GM19193 (cell line): ENCODE measurements around the gene RUSF1.
A peak's percentile ranks its signal among the peaks of the same experiment; 100 is the strongest.

Experiments
- POLR2A ChIP-seq: IDR thresholded peaks from 4 replicates; pipeline ENCODE4 v1.6.1; 2011; ENCODE audit not compliant: insufficient read depth, insufficient read length; ENCODE audit errors: extremely low read depth

Gene RUSF1

GRCh38 chr16:31467858-31468257 lies 40.3 kb downstream of the RUSF1 start:
- no peak for TF ChIP-seq POLR2A

GRCh38 chr16:31467151-31467773 lies 40.9 kb downstream of the RUSF1 start:
- TF ChIP-seq POLR2A: no peak

DNA sequence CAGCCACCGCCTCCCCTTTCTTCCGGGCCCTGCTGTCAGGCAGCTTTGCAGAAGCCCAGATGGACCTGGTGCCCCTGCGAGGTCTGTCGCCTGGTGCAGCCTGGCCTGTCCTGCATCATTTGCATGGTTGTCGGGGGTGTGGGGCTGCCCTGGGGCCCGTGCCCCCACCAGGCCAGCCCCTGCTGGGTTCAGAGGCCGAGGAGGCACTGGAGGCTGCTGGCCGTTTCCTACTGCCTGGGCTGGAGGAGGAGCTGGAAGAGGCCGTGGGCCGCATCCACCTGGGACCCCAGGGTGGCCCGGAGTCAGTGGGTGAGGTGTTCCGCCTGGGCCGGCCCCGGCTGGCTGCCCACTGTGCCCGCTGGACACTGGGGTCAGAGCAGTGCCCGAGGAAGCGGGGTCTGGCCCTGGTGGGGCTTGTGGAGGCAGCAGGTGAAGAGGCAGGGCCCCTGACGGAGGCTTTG lies 41.8 kb downstream of the RUSF1 start:
- no peak for TF ChIP-seq POLR2A

- TF ChIP-seq POLR2A: no peak
Observed at GRCh38 chr16:31465788-31466370, 42.3 kb downstream of the RUSF1 start.

DNA sequence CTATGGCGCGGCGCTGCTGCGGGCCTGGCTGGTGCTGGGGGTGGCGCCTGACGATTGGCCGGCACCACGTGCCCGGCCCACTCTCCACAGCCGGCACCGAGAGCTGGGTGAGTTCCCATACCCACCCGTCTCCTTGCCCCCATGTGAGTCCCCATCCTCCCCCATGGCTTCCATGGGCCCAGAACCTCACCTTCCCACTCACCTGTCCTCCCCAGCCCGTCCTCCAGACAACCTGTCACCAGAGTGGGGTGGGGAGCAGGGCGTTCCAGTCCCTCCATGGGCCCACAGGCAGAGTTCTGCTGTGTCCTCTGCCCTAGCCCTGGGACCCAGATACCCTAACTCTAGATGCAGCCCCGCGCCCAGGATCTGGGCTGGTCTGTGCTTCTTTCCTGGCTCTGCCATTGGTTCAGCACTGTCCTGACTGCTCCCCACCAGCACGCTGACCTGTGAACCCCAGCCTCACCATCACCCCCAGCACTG lies 43.4 kb downstream of the RUSF1 start:
- TF ChIP-seq POLR2A: no peak

- no peak for TF ChIP-seq POLR2A
Observed at GRCh38 chr16:31464348-31464769, 43.8 kb downstream of the RUSF1 start.

DNA sequence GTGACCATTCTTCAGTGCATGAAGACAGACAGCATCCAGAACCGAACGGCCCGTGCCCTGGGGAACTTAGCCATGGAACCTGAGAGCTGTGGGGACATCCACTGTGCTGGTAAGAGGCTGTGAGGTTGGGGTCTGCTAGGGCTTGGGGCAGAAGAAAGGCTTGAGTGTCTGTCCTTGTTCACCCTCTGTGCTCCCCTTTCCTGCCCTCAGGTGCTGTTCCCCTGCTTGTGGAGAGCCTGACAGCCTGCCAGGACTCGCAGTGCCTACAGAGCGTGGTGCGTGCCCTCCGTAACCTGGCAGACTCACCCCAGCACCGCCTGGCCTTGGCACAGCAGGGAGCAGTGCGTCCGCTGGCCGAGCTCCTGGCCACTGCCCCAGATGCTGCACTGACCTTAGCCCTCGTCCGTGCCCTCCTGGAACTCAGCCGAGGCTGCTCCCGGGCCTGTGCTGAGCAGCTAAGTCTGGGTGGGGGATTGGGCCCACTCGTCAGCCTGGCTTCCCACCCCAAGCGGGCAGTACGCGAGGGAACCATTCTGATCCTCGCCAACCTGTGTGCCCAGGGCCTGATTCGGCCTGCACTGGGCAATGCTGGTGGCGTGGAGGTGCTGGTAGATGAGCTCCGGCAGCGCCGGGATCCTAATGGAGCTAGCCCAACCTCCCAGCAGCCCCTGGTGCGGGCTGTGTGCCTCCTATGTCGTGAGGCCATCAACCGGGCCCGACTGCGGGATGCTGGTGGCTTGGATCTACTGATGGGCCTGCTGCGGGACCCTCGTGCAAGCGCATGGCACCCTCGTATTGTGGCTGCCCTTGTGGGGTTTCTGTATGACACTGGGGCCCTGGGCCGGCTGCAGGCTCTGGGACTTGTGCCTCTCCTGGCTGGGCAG lies 46.0 kb downstream of the RUSF1 start:
- no peak for TF ChIP-seq POLR2A

DNA sequence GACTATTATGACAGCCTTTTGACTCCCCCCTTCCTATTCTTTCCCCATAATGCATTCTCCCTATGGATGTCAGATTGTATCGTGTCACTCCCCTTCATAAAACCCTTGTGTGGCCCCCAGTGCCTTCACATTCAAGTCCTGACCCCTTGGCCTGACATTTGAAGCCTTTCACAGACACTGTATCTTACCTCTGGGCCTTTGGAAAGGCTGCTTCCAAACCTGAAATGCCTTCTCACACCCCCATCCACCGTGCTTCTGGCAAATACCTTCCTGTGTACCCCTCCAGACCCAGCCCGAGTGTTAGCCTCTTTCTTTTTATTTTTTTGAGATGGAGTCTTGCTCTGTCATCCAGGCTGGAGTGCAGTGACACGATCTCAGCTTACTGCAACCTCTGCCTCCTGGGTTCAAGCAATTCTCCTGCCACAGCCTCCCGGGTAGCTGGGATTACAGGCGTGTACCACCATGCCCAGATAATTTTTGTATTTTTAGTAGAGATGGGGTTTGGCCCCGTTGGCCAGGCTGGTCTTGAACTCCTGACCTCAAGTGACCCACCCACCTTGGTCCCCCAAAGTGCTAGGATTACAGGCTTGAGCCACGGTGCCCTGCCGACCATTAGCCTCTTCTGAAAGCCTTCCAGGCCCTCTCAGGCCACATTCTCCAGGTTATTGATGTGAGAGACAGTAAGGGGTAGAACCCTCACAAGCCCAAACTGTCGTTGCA lies 46.8 kb downstream of the RUSF1 start:
- no peak for TF ChIP-seq POLR2A

DNA sequence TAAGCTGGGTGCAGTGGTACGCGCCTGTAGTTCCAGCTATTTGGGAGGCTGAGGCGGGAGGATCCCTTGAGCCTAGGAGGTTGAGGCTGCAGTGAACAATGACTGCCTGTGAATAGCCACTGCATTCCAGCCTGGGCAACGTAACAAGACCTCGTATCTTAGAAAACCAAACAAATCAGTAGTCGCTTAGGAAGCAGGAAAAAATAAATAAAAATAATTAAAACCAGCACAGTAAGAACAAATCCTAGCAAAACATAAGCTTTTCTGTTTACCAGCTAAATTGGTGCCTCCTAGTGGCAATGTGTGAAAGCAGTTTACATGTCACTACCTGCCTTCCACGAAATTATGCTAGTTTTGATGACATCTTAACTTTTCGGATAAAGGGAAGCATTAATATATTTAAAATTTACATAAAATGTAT lies 47.6 kb downstream of the RUSF1 start:
- no peak for TF ChIP-seq POLR2A

DNA sequence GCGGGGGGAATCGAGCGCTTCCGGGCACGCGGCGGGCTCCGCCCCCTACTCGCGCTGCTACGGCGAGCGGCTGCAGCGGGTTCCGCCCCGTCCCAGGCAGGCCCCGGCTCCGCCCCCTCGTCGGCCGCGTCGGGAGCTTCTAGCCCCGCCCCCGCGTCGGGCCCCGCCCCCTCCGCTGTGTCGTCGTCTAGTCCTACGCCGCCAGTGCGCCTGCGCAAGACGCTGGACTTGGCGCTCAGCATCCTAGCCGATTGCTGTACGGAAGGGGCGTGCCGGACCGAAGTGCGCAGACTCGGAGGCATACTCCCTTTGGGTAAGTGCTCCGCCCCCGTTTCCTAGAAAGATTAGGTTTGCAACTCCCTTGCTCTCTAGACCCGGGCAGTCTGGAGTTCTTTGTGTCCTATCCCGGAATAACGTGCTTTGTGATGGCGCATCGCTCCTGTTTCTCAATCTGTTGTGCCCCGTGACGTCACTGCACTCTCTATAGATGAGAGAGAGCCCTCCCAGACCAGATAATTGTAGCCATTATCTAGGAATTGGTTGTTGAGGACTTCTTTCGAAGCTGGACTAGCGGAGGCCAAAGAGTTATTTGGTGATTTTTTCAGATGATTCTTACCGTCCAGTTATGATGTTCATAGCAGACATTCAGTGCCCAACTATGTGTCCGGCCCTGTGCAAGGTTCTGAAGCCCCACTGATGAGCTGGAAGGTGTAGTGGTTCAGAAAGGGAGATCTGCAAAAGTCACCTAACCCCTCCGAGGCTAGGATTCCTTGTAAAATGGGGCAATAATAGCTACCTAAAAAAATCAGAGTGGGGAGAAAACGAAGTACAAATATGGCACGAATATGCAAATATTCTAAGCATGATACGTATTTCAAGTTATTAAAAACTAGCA lies 48.3 kb downstream of the RUSF1 start:
- no peak for TF ChIP-seq POLR2A

DNA sequence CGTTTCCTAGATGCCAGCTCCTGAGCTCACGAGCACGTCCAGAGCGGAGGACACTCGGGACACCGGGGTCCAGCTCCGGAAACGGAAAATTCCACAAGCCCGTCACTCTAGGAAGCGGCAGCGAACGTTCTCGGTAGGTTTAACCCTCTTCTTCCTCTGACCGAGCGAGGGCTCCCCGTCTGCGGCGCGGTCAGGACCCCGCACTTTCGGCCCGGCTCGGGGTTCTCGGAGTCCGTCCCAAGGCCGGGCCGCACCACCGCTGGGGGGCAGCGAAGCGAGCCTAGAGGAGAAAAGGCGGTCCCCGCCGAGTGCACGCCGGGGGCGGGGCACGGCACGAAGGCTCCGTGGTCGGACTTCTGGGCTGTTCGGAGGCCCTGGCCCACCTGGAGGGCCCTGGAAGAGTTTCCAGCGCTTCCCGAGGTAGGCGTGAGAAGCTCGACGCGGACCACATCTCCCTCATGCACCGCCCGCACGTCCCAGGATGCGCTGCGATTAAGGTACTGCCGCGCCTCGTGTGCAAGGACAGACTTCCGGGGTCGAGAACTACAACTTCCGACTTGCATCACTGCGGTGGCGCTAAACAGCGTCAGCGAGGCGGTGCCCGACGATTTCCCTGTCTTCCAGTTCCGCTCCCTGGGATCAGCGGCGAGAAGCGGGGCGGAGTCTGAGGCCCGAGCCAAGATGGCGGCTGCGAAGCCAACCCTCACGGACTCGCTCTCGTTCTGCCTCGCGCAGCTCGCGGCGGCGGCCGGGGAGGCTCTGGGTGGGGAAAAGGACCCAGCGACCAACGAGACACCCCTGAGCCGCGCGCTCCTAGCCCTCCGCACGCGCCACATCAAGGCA lies 49.1 kb downstream of the RUSF1 start, which contains the start of gene ARMC5:
Gene ARMC5, plus strand, starts transcription at position 658 of the 843 bp plus-strand sequence. Its CDS starts 24 bp downstream, at position 682.
- peak; percentile 92 for TF ChIP-seq POLR2A

DNA sequence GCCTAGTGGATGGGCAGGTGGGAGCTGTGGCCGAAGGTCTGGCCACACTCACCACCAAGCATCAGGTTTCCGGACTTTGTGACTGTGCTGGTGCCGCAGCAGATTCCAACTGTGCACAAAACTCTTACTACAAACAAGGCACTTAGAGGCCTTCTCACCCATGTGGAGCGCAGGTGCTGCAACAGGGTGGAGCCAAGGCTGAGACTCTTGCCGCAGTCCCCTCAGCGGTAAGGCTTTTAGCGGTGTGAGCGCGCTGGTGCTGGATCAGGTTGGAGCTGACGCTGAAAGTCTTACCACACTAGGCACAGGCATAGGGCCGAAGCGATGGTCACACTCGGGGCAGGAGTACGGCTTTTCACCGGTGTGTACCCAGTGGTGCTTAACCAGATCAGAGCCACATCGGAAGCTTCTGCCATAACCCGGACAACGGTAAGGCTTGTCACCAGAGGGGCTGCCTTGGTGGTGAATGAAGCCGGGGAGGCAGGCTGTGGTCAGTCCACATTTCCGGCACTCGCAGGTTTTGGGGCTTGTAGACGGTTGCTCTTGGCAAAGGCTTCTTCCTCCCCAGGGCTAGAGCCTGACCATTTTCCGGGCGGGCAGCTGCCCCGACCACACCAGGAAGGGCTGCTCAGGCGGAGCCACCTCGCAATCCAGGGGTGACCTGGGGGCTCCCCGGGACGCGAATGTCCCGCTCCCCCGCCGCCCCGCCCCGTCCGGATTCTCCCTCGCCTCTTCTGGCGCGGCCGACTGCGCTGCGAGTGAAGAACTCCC lies 49.9 kb downstream of the RUSF1 start:
- no peak for TF ChIP-seq POLR2A
